Measurements from ENCODE around the gene MYH10.
A peak's percentile ranks its signal among the peaks of the same experiment; 100 is the strongest.

Gene MYH10

GRCh38 chr17:8438441-8438840, 192.1 kb downstream of the MYH10 start:
- peak; percentile 15 for DNase-seq

GRCh38 chr17:8436844-8437171, 193.7 kb downstream of the MYH10 start:
- no peak for DNase-seq

- peak; percentile 67 for DNase-seq
These were observed 194.2 kb downstream of the MYH10 start for GRCh38 chr17:8436169-8436843.

- peak; percentile 100 for DNase-seq
These were observed 195.0 kb downstream of the MYH10 start, which contains the start of gene NDEL1 for GRCh38 chr17:8435245-8436168. Gene NDEL1 (plus strand): TSS chr17:8435884. CDS start chr17:8444272, 8,388 bp downstream.

GRCh38 chr17:8430966-8431365, 199.6 kb downstream of the MYH10 start:
- no peak for DNase-seq

- DNase-seq = no peak
These were observed 203.7 kb downstream of the MYH10 start for GRCh38 chr17:8426802-8427201.

GRCh38 chr17:8426094-8426720, 204.3 kb downstream of the MYH10 start:
- DNase-seq = no peak
